ENCODE data around the gene CFAP100. TPM values are rescaled to one million over a fixed set of nuclear protein-coding genes. Genes with fewer than 3 reads are reported as not detected.

Gene CFAP100
- total and polyA plus RNA-seq, 12 donors, result not detected

DNA sequence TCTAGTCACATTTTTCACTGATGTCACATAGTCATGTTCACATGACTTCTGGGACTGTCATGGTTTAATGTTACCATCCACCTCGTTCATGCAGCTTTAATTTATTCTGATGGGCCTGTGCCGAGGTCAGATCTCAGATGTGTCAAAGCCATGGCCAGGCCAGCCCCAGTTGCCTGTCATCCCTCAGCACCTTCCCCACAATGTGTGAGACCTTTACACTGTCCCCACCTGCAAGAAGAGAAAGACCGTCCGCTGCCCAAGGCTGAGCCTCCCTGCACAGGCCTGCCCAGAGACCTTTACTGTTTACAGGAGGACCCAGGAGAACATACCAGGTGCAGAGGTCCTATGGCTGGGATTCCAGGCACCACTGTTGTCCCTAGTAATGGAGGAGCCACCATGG, 24.7 kb upstream of the CFAP100 start:
- no peaks in the 10 kb centered on the region for H3K27me3 ChIP-seq
- H3K9me3 ChIP-seq, result no peaks in the 10 kb centered on the region
- 62 to 69% methylated on average over 4 of the region's 4 CpGs for WGBS, 2 donors
- peaks cover 0 to 25% (median 9%) of the 10 kb centered on the region in 9 donors for H3K4me1 ChIP-seq
- no peaks in the 10 kb centered on the region for H3K36me3 ChIP-seq
- no peak for ATAC-seq
- no peak for DNase-seq
- H3K4me3 ChIP-seq, result no peak overlapping the region
- TF ChIP-seq CTCF (IDR thresholded peaks at IDR 0.05), result no peak
- no peak overlapping the region for H3K27ac ChIP-seq
- intact Hi-C loops (cut with DNase I), result no loop called here

- TF ChIP-seq CTCF (IDR thresholded peaks at IDR 0.05), result no peak
- no peaks in the 10 kb centered on the region for H3K9me3 ChIP-seq
- DNase-seq (no peak), ATAC-seq (no peak)
- H3K4me3 ChIP-seq, result no peak overlapping the region
- H3K4me1 ChIP-seq, result peaks cover 0 to 25% (median 9%) of the 10 kb centered on the region in 9 donors
- WGBS, 2 donors, result 88 to 97% methylated on average over 7 of the region's 7 CpGs
- H3K27ac ChIP-seq, result no peak overlapping the region
- no peaks in the 10 kb centered on the region for H3K27me3 ChIP-seq
- H3K36me3 ChIP-seq, result no peaks in the 10 kb centered on the region
- intact Hi-C loops (cut with DNase I), result no loop called here
Measured at GRCh38 chr3:126370606-126371005, 24.1 kb upstream of the CFAP100 start.

DNA sequence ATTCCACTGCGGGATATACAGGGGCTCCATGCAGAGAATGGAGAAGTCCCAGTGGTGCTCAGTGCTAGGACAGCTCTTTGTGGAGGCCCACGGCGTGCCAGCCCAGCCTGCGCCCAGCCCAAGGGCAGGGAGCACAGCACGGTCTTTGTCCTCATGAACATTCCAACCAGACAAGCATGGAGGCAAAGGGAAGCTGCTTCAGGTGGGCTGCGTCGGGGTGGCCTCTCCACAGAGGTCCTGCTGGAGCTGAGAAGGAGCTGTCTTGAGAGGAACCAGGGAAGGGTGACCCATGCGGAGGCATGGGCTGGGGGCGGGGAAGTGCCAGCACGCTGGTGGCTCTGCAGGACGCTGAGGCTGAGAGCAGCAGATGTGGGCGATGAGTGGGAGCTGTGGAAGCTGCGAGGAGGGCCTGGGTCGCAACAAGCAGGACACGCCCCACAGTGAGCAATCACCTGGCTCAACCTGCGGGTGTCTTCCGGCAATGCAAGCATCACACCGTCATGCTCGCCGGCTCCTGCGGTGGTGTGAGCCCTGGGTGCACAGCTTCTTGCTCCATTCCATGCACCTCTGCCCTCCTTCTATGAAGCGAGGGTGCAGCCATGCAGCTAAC, 23.5 kb upstream of the CFAP100 start:
- Histone ChIP-seq H3K9me3 (no peaks in the 10 kb centered on the region), H3K4me1 (peaks cover 0 to 25% (median 9%) of the 10 kb centered on the region in 9 donors), H3K27ac (no peak overlapping the region), H3K27me3 (no peaks in the 10 kb centered on the region), H3K4me3 (no peak overlapping the region), H3K36me3 (no peaks in the 10 kb centered on the region)
- intact Hi-C loops (cut with DNase I), result no loop called here
- ATAC-seq (no peak), DNase-seq (no peak)
- TF ChIP-seq CTCF (IDR thresholded peaks at IDR 0.05), result no peak
- WGBS, 2 donors, result 91 to 95% methylated on average over 22 of the region's 22 CpGs

- Histone ChIP-seq H3K27me3 (no peaks in the 10 kb centered on the region), H3K4me3 (no peak overlapping the region), H3K9me3 (no peaks in the 10 kb centered on the region), H3K36me3 (no peaks in the 10 kb centered on the region), H3K4me1 (peaks cover 0 to 25% (median 9%) of the 10 kb centered on the region in 9 donors), H3K27ac (no peak overlapping the region)
- ATAC-seq (peak in 4 of 8 donors; percentile 12 to 28 (median 26)), DNase-seq (no peak)
- 78 to 80% methylated on average over 12 of the region's 12 CpGs for whole genome bisulfite sequencing, 2 donors
- intact Hi-C loops (cut with DNase I), result no loop called here
- TF ChIP-seq CTCF (IDR thresholded peaks at IDR 0.05), result peak in 1 of 9 donors; percentile 26
Measured at GRCh38 chr3:126372413-126373145, 22.1 kb upstream of the CFAP100 start.
